GM18526 (cell line): ENCODE data around the gene PCP4.

Source experiments
- POLR2A ChIP-seq: IDR thresholded peaks from 3 replicates; pipeline ENCODE4 v1.6.1; 2011; ENCODE audit not compliant: insufficient read length; ENCODE audit errors: extremely low read depth

Gene PCP4

GRCh38 chr21:39888848-39889247 is 21.6 kb downstream of the PCP4 start:
- TF ChIP-seq POLR2A: no peak

- TF ChIP-seq POLR2A: no peak
Measured at GRCh38 chr21:39891111-39891510, 23.9 kb downstream of the PCP4 start.

- no peak for TF ChIP-seq POLR2A
Measured at GRCh38 chr21:39900491-39900890, 33.3 kb downstream of the PCP4 start.

GRCh38 chr21:39900911-39901310 is 33.7 kb downstream of the PCP4 start:
- TF ChIP-seq POLR2A: no peak

- no peak for TF ChIP-seq POLR2A
Measured at GRCh38 chr21:39902986-39903385, 35.7 kb downstream of the PCP4 start.

- TF ChIP-seq POLR2A: no peak
Measured at GRCh38 chr21:39904457-39904856, 37.2 kb downstream of the PCP4 start.

- TF ChIP-seq POLR2A: no peak
Measured at GRCh38 chr21:39908265-39908923, 41.2 kb downstream of the PCP4 start.

GRCh38 chr21:39911286-39912199 is 44.3 kb downstream of the PCP4 start:
- no peak for TF ChIP-seq POLR2A

- TF ChIP-seq POLR2A: no peak
Measured at GRCh38 chr21:39913706-39914305, 46.6 kb downstream of the PCP4 start.

GRCh38 chr21:39915881-39916280 is 48.6 kb downstream of the PCP4 start:
- TF ChIP-seq POLR2A: no peak

- no peak for TF ChIP-seq POLR2A
Measured at GRCh38 chr21:39918558-39918957, 51.3 kb downstream of the PCP4 start.

- TF ChIP-seq POLR2A: no peak
Measured at GRCh38 chr21:39923476-39923875, 56.2 kb downstream of the PCP4 start.

- TF ChIP-seq POLR2A: no peak
Measured at GRCh38 chr21:39924577-39925308, 57.5 kb downstream of the PCP4 start.

- TF ChIP-seq POLR2A: no peak
Measured at GRCh38 chr21:39927304-39927886, 60.2 kb downstream of the PCP4 start.

GRCh38 chr21:39932335-39932734 is 65.1 kb downstream of the PCP4 start:
- TF ChIP-seq POLR2A: no peak
